Stimulated activated CD8-positive, alpha-beta memory T cell treated with anti-CD3 and anti-CD28 coated beads, Interleukin-2, amount 100 ng/mL, for 1 hour (primary cell): ENCODE data around the gene GALNT17.

ENCODE experiments used
- DNase-seq, 2 donors: peaks; one replicate each; pipeline ENCODE4 v3.0.0-alpha.2; 2020; ENCODE audit warnings: low read depth in 2 of 2

The GALNT17 gene

GRCh38 chr7:71457846-71458590 is 326.1 kb downstream of the GALNT17 start:
- no peak for DNase-seq

DNA sequence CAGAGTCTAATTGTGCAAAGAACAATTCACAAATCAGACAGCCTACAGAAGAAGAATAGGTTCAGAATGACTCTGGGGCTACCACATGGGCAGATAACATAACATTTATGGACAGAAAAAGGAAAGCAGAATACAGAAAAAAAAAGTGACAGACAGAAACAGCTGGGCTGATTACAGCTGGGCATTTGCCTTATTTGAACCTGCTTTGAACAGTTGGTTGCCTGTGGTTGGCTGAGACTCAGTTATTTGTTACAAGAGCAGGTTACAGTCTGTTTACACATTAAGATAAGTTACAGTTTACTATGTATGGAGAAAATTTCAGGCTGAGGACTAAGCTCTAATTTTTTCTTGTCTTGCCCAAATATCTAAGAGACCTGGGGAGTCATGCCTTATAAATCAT is 327.2 kb downstream of the GALNT17 start:
- DNase-seq: no peak

DNA sequence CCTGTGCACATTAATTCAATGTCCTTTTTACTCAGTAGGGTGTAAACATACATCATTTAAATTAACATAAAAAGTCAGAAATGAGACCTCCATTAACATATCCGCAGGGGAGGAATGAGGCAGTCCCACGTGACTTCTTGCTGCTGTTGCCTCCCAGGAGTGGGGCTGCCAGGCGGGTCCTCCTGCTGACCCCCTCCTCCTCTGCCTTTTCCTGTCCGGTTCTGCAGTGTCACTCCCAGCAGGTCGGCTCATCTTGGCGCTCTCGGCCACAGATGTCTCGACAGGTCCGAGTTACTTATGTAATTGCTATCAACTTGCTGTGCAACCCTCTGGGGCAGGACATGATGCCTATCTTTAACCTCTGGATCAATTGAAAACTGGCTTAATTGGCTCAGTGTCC is 329.6 kb downstream of the GALNT17 start:
- no peak for DNase-seq

GRCh38 chr7:71465741-71466189 is 333.8 kb downstream of the GALNT17 start:
- no peak for DNase-seq

- DNase-seq: no peak
These were observed 334.7 kb downstream of the GALNT17 start for GRCh38 chr7:71466448-71467145.

GRCh38 chr7:71470326-71470725 is 338.4 kb downstream of the GALNT17 start:
- no peak for DNase-seq

DNA sequence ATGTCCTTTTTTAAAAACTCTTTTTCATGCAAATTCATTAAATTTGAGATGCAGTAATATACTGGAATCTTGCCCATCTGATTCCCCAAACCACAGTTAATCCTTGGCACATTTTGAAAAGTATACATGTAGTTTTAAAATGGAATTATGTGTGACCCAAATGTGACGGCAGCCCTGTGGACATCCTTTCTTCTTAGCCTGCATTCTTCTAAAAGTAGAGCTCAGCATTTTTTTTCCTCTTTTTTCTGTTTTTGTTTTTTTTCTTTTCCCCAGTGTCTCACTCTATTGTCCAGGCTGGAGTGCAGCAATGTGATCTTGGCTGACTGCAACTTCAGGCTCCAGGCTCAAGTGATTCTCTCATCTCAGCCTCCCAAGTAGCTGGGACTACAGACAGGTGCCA is 338.9 kb downstream of the GALNT17 start:
- DNase-seq: no peak

- no peak for DNase-seq
These were observed 341.0 kb downstream of the GALNT17 start for GRCh38 chr7:71472962-71473361.

GRCh38 chr7:71473366-71473967 is 341.5 kb downstream of the GALNT17 start:
- no peak for DNase-seq

GRCh38 chr7:71477441-71477840 is 345.5 kb downstream of the GALNT17 start:
- no peak for DNase-seq

- DNase-seq: no peak
These were observed 347.3 kb downstream of the GALNT17 start for GRCh38 chr7:71479231-71479630.

GRCh38 chr7:71480791-71481190 is 348.8 kb downstream of the GALNT17 start:
- no peak for DNase-seq

DNA sequence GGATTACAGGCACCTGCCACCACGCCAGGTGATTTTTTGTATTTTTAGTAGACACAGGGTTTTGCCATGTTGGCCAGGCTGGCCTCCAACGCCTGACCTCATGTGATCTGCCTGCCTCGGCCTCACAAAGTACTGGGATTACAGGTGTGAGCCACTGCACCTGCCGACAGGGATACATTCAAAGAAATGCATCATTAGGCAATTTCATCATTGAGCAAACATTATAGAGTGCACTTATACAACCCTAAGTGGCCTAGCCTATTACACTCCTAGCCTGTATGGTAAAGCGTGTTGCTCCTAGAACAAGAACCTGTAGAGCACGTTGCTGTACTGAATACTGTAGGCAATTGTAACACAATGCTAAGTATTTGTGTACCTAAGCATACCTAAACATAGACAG is 350.3 kb downstream of the GALNT17 start:
- DNase-seq: no peak

GRCh38 chr7:71484380-71484779 is 352.4 kb downstream of the GALNT17 start:
- DNase-seq: no peak

DNA sequence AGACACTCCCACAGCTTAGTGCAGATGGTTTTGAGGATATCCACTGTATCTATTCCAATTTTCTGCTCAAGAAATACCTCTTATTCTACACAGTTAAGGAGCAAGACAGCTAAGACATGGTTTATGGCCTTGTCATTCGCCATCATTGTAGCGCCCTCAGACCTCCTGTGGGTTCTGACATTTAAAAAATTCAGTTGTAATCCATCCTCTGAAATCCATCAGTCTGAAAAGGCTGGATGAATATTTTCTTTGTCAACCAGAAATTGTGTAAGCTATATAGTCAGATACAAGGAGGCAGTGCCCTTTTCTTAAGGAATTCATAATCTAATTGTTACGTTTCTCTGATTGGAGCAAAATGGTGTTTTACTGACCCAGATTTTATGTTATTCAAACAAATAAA is 353.6 kb downstream of the GALNT17 start:
- DNase-seq: no peak

- DNase-seq: no peak
These were observed 354.5 kb downstream of the GALNT17 start for GRCh38 chr7:71486414-71486813.

GRCh38 chr7:71486856-71487628 is 355.1 kb downstream of the GALNT17 start:
- DNase-seq: no peak

DNA sequence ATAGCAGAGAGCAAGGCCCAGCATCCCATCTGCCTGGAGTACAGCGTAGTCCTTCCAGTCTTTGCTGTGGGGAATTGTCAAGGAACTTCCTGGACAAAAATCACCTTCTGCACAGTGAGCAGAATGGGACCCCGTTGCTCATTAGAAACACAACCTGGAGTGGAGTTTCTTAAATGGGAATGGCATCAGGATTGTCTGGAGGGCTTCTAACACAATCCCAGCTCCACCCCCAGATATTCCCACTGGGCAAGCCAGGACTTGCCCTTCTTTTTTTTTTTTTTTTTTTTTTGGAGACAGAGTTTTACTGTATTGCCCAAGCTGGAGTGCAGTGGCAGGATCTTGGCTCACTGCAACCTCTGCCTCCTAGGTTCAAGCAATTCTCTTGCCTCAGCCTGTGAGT is 356.4 kb downstream of the GALNT17 start:
- DNase-seq: no peak

GRCh38 chr7:71491336-71491735 is 359.4 kb downstream of the GALNT17 start:
- DNase-seq: no peak

DNA sequence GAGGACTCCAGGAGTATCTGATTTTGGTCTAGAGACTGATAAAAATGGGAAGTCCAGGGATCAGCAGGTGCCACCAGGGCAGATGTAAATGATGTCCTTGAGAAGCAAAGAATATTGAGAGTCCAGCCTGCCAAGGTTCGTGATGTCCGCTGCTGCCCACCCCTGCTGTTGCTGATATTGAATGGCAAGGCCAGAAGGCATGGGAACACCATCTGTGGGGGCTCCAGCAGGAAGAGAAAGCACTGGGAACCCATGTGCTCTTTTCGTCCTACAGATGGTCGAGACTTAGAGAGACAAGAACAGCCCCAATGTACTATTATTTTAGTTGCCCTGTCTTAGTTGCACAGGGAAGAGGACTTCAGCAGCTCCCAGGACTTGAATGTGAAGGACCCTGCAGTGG is 363.9 kb downstream of the GALNT17 start:
- DNase-seq: no peak

DNA sequence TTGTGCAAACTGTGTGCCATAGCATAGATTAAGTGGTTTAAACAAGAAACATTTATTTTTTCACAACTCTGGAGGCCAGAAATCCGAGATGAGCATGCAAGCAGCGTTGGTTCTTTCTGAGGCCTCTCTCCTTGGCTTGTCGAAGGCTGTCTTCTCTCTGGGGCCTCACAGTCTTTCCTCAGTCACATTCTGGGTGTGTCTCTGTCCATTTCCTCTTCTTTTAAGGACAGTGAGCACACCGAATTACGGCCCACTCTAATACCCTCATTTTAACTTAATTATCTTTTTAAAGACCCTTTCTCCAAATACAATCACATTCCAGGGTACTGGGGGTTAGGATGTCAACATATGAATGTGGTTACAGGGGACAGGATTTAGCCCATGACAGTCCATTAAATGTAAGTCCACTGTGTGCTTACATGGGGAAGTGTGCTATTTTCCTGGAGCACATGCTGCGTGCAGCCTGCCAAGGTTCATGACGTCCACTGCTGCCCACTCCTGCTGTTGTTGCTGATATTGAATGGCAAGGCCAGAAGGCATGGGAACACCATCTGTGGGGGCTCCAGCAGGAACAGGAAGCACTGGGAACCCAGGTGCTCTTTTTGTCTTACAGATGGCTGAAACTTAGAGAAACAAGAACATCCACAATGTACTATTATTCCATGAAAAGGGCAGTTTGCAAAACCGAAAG is 365.5 kb downstream of the GALNT17 start:
- no peak for DNase-seq

- DNase-seq: no peak
These were observed 366.4 kb downstream of the GALNT17 start for GRCh38 chr7:71498381-71498780.
